HepG2 (cell line): ENCODE measurements around the gene DOK7. TPM values are rescaled to one million over a fixed set of nuclear protein-coding genes. Genes with fewer than 3 reads are reported as not detected.
A peak's percentile ranks its signal among the peaks of the same experiment; 100 is the strongest.

ENCODE experiments used
- GATA4 ChIP-seq: sonication (generic); IDR thresholded peaks from 2 replicates; pipeline ENCODE4 v1.6.1; 2016; ENCODE audit warnings: antibody characterized with exemption, low read depth, borderline replicate concordance
- HHEX ChIP-seq: IDR thresholded peaks from 2 replicates; pipeline ENCODE4 v1.6.1; 2016; ENCODE audit warnings: control low read depth
- NFRKB ChIP-seq: fragments of 450-650 bp; IDR thresholded peaks from 2 replicates; pipeline ENCODE4 v1.6.1; 2017
- TCF7L2 ChIP-seq: IDR thresholded peaks from 2 replicates; pipeline ENCODE4 v1.6.1; 2011; ENCODE audit warnings: mild to moderate bottlenecking, low read depth, low read length, moderate library complexity
- ZNF124 ChIP-seq: sonication (generic); formaldehyde crosslinking; IDR thresholded peaks from 2 replicates; pipeline ENCODE4 v1.4.0; 2020; ENCODE audit warnings: missing genetic modification reagents
- ZNF451 ChIP-seq: sonication (generic); formaldehyde crosslinking; IDR thresholded peaks from 2 replicates; pipeline ENCODE4 v1.5.0; 2020; ENCODE audit warnings: mild to moderate bottlenecking, missing genetic modification reagents
- polyA plus RNA-seq, 8 experiments: library from polyadenylated mRNA; depleted of rRNA in 3 of 8; stranded (reverse) in 7 of 8; unstranded in 1 of 8; fragments of >200 nt; fragmentation: Illumina TruSeq in 4 of 8; extraction: Trizol in 4 of 8; gene quantifications; 2 replicates each; pipeline versions ENCODE4 v1.2.1 to v1.2.3, GENCODE V29; 2011 to 2016; ENCODE audit warnings: low read depth in 4 of 8, missing spikeins in 1 of 8, mixed read lengths in 1 of 8; ENCODE audit not compliant: insufficient read depth in 1 of 8
- total RNA-seq, 5 experiments: library from RNA; depleted of rRNA; stranded (reverse); fragments of >200 nt; fragmentation: Illumina TruSeq; extraction: Trizol; gene quantifications; 2 replicates each; pipeline ENCODE4 v1.2.3, GENCODE V29; 2016; ENCODE audit warnings: low read depth in 1 of 5
- TF ChIP-seq, protein P1 (sequence below), 2 experiments: fragments of 450-650 bp in 1 of 2; sonication (generic) in 1 of 2; formaldehyde crosslinking in 1 of 2; IDR thresholded peaks; 2 replicates each; pipeline versions ENCODE4 v1.6.1 to v1.8.0; 2016 to 2022; ENCODE audit warnings: antibody characterized with exemption in 1 of 2, mild to moderate bottlenecking in 1 of 2, missing genetic modification reagents in 1 of 2
- TF ChIP-seq, protein P2 (sequence below): sonication (generic); formaldehyde crosslinking; conservative IDR thresholded peaks from 2 replicates; pipeline ENCODE4 v1.4.0; 2020; ENCODE audit warnings: mild to moderate bottlenecking, missing genetic modification reagents, moderate library complexity
- TF ChIP-seq, protein P3 (sequence below): sonication (generic); IDR thresholded peaks from 2 replicates; pipeline ENCODE4 v1.6.1; 2016; ENCODE audit warnings: low read depth, borderline replicate concordance

The DOK7 gene
- total and polyA plus RNA-seq, 2 of the 13 experiments (the other 11 are each of a cell fraction or from before 2014, with no cell fraction given), result 0.03 to 0.07 TPM

DNA sequence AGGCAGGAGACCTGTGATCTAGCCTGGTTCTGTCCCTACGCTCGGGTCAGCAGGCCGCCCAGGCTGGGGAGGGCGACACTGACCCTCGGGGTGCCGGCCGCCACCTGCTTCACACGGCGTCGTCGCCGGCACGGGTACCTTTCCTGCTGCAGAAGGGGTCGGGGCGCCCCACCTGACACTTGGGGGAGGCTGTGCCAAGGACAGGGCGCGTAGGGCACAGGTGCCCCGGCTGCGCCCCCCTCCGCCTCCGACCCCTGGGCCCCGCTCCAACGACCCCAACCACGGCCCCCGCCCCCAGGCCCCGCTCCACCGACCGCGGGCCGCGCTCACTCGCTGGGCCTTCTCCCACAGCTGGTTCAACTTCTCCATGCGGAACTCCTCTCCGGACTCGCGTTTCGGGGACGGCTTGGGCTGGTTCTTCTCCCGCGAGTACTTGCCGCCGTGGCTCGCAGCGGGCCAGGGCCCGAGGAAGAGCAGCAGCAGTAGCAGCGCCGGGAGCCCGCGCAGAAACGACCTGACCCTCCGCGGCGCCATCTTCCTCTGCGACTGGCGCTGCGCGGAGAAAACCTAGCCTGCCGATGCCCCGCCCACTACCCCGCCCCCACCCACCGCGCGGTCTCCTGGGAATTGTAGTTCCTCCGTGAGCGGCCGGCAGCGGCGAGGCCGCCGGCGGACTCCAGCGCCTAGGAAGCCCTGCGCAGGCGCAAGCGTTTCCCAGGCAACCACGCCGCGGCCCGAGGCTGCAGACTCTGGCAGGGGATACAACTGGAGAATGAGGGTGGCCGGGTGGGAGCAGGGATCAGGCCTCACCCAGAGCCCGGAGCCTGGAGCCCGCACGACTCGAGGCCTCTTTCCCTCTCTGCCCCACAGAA lies 69.0 kb downstream of the DOK7 start, which contains the start of gene LRPAP1 (continued):
- TF ChIP-seq, protein P1, sequence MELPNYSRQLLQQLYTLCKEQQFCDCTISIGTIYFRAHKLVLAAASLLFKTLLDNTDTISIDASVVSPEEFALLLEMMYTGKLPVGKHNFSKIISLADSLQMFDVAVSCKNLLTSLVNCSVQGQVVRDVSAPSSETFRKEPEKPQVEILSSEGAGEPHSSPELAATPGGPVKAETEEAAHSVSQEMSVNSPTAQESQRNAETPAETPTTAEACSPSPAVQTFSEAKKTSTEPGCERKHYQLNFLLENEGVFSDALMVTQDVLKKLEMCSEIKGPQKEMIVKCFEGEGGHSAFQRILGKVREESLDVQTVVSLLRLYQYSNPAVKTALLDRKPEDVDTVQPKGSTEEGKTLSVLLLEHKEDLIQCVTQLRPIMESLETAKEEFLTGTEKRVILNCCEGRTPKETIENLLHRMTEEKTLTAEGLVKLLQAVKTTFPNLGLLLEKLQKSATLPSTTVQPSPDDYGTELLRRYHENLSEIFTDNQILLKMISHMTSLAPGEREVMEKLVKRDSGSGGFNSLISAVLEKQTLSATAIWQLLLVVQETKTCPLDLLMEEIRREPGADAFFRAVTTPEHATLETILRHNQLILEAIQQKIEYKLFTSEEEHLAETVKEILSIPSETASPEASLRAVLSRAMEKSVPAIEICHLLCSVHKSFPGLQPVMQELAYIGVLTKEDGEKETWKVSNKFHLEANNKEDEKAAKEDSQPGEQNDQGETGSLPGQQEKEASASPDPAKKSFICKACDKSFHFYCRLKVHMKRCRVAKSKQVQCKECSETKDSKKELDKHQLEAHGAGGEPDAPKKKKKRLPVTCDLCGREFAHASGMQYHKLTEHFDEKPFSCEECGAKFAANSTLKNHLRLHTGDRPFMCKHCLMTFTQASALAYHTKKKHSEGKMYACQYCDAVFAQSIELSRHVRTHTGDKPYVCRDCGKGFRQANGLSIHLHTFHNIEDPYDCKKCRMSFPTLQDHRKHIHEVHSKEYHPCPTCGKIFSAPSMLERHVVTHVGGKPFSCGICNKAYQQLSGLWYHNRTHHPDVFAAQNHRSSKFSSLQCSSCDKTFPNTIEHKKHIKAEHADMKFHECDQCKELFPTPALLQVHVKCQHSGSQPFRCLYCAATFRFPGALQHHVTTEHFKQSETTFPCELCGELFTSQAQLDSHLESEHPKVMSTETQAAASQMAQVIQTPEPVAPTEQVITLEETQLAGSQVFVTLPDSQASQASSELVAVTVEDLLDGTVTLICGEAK (IDR thresholded peaks at IDR 0.05), result no peak
- TF ChIP-seq, protein P1 (CRISPR knock-in tag; IDR thresholded peaks at IDR 0.05), result peak; percentile 18; the same call in 1 of the 2 replicates
- TF ChIP-seq ZNF451 (0 out of 2 replicates have a peak, but pooled peaks have one; percentile 74), TCF7L2 (no peak), NFRKB (no peak), ZNF124 (CRISPR knock-in tag) (peak; percentile 73; the same call in 1 of the 2 replicates), HHEX (no peak), GATA4 (peak; percentile 72; the same call in 1 of the 2 replicates)
- TF ChIP-seq, protein P2, sequence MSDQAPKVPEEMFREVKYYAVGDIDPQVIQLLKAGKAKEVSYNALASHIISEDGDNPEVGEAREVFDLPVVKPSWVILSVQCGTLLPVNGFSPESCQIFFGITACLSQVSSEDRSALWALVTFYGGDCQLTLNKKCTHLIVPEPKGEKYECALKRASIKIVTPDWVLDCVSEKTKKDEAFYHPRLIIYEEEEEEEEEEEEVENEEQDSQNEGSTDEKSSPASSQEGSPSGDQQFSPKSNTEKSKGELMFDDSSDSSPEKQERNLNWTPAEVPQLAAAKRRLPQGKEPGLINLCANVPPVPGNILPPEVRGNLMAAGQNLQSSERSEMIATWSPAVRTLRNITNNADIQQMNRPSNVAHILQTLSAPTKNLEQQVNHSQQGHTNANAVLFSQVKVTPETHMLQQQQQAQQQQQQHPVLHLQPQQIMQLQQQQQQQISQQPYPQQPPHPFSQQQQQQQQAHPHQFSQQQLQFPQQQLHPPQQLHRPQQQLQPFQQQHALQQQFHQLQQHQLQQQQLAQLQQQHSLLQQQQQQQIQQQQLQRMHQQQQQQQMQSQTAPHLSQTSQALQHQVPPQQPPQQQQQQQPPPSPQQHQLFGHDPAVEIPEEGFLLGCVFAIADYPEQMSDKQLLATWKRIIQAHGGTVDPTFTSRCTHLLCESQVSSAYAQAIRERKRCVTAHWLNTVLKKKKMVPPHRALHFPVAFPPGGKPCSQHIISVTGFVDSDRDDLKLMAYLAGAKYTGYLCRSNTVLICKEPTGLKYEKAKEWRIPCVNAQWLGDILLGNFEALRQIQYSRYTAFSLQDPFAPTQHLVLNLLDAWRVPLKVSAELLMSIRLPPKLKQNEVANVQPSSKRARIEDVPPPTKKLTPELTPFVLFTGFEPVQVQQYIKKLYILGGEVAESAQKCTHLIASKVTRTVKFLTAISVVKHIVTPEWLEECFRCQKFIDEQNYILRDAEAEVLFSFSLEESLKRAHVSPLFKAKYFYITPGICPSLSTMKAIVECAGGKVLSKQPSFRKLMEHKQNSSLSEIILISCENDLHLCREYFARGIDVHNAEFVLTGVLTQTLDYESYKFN, result no peak; the same call in 1 of the 2 replicates
- TF ChIP-seq, protein P3, sequence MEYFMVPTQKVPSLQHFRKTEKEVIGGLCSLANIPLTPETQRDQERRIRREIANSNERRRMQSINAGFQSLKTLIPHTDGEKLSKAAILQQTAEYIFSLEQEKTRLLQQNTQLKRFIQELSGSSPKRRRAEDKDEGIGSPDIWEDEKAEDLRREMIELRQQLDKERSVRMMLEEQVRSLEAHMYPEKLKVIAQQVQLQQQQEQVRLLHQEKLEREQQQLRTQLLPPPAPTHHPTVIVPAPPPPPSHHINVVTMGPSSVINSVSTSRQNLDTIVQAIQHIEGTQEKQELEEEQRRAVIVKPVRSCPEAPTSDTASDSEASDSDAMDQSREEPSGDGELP, result no peak
